22Rv1 (cell line): ENCODE results near the gene TTLL3.

ENCODE experiments used
- H3K27ac ChIP-seq: fragments of 450-650 bp; 2 replicates; pipeline ENCODE4 v1.5.1; 2017
- ZFX ChIP-seq: fragments of 450-650 bp; IDR thresholded peaks from 2 replicates; pipeline ENCODE4 v1.6.1; 2017; ENCODE audit warnings: antibody characterized with exemption, borderline replicate concordance
- TF ChIP-seq, protein P1 (sequence below): fragments of 450-650 bp; IDR thresholded peaks from 2 replicates; pipeline ENCODE4 v1.5.1; 2017; ENCODE audit warnings: mild to moderate bottlenecking

The TTLL3 gene

GRCh38 chr3:9797196-9797945 lies 12.7 kb upstream of the TTLL3 start:
- TF ChIP-seq, protein P1, sequence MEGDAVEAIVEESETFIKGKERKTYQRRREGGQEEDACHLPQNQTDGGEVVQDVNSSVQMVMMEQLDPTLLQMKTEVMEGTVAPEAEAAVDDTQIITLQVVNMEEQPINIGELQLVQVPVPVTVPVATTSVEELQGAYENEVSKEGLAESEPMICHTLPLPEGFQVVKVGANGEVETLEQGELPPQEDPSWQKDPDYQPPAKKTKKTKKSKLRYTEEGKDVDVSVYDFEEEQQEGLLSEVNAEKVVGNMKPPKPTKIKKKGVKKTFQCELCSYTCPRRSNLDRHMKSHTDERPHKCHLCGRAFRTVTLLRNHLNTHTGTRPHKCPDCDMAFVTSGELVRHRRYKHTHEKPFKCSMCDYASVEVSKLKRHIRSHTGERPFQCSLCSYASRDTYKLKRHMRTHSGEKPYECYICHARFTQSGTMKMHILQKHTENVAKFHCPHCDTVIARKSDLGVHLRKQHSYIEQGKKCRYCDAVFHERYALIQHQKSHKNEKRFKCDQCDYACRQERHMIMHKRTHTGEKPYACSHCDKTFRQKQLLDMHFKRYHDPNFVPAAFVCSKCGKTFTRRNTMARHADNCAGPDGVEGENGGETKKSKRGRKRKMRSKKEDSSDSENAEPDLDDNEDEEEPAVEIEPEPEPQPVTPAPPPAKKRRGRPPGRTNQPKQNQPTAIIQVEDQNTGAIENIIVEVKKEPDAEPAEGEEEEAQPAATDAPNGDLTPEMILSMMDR = no peak
- no peak for TF ChIP-seq ZFX

DNA sequence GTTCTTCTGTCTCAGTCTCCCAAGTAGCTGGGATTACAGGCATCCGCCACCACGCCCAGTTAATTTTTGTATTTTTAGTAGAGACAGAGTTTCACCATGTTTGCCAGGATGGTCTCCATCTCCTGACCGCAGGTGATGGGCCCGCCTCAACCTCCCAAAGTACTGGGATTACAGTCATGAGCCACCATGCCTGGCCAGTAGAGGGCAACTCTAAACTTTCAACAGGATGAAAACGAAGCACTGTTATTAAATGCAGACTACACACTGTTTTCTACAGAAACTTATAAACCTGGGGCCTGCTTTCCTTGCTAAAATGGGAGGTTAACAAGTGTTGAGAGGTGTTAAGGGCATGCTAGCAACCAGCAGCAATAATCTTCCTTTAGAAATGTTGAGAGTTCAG lies 9.5 kb upstream of the TTLL3 start:
- no peak overlapping the region for H3K27ac ChIP-seq
- TF ChIP-seq, protein P1 = peak; percentile 44
- no peak for TF ChIP-seq ZFX

More at GRCh38 chr3:9797196-9797945, 12.7 kb upstream of the TTLL3 start:
- H3K27ac ChIP-seq = no peak overlapping the region

- no peak overlapping the region for H3K27ac ChIP-seq
- TF ChIP-seq ZFX = no peak
- TF ChIP-seq, protein P1 = no peak
Measured at GRCh38 chr3:9803494-9803893, 6.6 kb upstream of the TTLL3 start.

- TF ChIP-seq, protein P1 = no peak
- TF ChIP-seq ZFX = no peak
- H3K27ac ChIP-seq = no peak overlapping the region
Measured at GRCh38 chr3:9804996-9805395, 5.1 kb upstream of the TTLL3 start.

GRCh38 chr3:9806137-9806536 lies 3.9 kb upstream of the TTLL3 start:
- TF ChIP-seq ZFX = no peak
- TF ChIP-seq, protein P1 = no peak
- no peak overlapping the region for H3K27ac ChIP-seq

DNA sequence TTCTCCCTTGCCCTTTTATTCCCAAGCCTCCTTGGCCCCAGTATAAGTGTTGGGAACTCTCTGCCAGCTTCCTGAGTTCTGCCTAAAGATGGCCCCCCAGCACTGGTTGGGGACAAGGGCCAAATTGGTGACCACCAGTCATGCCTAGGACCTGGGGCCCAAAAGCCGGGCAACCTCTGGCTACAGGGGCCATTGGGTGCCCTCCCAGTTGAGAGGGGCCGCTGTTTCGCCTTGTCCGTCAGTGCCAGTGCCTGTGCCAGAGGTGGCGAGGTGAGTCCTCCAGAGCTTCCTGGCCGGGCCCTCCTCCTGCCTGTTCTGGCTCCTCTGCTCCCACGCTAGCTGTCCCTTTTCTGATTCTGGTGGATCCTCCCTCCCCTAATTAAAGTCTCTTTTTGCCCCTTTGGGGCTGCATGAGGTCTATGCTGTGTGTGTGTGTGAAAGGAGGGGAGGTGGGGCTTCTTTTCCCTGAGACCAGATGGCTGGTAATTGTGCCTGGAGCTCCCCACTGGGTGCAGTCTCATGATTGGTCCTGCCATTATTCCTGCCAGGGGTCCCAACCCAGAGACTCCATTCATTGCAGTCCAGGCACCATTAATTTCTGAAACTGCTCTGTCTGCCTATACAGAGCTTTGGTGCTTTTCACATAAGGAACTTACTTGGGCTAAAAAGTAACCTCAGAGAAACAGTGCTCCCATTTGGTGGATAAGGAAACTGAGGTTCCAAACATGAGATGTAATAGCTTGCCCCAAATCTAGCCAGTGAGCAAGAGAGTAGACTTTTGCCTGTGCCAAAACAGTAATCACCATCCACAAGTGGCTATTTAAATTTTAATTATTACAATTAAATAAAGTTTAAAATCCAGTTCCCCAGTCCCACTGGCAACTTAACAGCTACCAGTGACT lies 3.1 kb upstream of the TTLL3 start:
- no peak for TF ChIP-seq ZFX
- TF ChIP-seq, protein P1 = no peak
- peak overlapping the region; percentile 89 for H3K27ac ChIP-seq

GRCh38 chr3:9807981-9808344 lies 2.1 kb upstream of the TTLL3 start:
- H3K27ac ChIP-seq = peak overlapping the region; percentile 89
- no peak for TF ChIP-seq ZFX
- TF ChIP-seq, protein P1 = no peak
